NT2/D1 (cell line): ENCODE data around the gene LETM1.

Experiments
- SUZ12 ChIP-seq: IDR thresholded peaks from 2 replicates; pipeline ENCODE4 v1.6.1; 2011; ENCODE audit not compliant: insufficient read length, insufficient read depth; ENCODE audit errors: extremely low read depth
- YY1 ChIP-seq: IDR thresholded peaks from 2 replicates; pipeline ENCODE4 v1.6.1; 2011; ENCODE audit not compliant: insufficient read length, insufficient read depth
- ZNF274 ChIP-seq: IDR thresholded peaks from 2 replicates; pipeline ENCODE4 v1.6.1; 2011; ENCODE audit warnings: mild to moderate bottlenecking, low read depth, low read length

DNA sequence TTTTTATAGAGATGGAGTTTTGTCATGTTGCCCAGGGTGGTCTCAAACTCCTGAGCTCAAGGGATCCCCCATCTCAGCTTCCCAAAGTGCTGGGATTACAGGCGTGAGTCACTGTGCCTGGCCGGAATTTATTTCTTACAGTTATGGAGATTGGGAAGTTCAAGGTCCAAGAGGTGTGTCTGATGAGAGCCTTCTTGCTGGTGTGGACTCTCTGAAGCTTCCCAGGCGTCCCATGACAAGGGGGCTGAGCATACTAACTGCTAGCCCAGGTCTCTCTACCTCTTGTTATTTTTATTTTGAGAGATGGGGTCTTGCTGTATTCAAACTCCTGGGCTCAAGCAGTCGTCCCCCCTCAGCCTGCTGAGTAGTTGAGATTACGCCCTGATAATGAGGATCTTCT, 12.3 kb upstream of the LETM1 start:
- TF ChIP-seq YY1 (no peak), ZNF274 (no peak), SUZ12 (no peak)
